ENCODE measurements around the gene ABCC4. TPM values are rescaled to one million over a fixed set of nuclear protein-coding genes. Genes with fewer than 3 reads are reported as not detected.

The ABCC4 gene
- total RNA-seq, 1 experiment from 2014 or later, result 3.7 TPM

DNA sequence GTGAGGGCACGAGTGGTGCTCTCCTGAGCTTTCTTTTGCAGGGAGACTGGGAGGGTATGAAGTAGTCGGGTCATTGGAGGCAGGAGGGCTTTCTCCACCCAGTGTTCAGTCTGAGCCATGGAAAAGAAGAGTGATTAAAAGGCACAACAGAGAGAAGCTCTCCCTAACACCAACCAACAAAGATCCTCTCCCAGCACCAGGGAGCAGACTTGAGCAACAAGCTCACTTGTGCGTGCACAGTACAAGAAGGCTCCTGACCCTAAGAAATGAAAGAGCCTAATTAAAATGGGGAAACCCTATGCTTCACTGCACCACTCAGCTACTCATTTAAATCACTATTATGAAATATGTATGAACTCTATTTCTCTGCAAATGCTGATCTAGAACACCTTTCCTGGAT lies 312.6 kb downstream of the ABCC4 start:
- no peaks in the 10 kb centered on the region for H3K36me3 ChIP-seq (replicated peaks; ENCODE audit: control insufficient read depth, insufficient read depth, low read length)
- H3K4me3 ChIP-seq (ENCODE audit: insufficient read depth, low read depth, low read length), result no peak overlapping the region
- peak; percentile 23 for DNase-seq
- H3K27me3 ChIP-seq (ENCODE audit: control insufficient read depth, insufficient read depth, low read length), result no peaks in the 10 kb centered on the region

DNA sequence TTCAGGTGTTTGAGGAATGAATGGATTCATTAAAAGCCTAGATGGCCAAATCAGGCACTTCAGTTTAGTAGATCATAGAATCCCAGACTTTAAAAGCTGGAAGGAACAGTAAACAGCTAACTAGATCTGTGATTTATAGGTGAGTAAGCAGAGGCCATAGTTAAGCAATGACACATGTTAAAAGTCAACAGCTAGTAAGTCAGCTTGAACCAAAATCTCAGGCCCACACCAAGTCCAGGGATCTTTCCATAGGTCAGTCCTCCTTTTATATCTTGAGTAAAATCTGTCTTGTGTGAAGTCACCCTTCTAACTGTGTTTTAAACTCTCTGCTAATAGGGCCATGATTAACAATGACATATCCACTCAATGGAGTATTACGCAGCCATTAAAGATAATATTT lies 313.4 kb downstream of the ABCC4 start:
- Histone ChIP-seq H3K36me3 (replicated peaks; ENCODE audit: control insufficient read depth, insufficient read depth, low read length) (no peaks in the 10 kb centered on the region), H3K4me3 (ENCODE audit: insufficient read depth, low read depth, low read length) (no peak overlapping the region), H3K27me3 (ENCODE audit: control insufficient read depth, insufficient read depth, low read length) (no peaks in the 10 kb centered on the region)
- DNase-seq, result no peak

DNA sequence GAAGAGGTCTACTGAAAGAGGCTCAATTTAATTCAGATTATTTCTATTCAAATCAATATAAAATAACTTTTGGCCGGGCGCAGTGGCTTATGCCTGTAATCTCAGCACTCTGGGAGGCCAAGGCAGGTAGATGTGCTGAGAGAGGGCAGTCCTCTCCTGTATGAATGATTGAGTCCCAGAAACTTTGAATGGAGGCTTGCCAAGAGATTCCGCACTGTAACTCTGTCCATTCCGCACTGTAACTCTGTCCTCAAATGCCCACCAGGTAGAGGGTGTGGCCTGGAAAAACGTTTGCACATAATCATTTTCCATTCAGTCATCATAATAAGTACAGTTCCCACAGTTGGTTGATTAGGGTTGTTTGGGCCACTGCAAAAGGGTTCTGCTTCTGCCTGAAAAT lies 314.2 kb downstream of the ABCC4 start:
- no peaks in the 10 kb centered on the region for H3K27me3 ChIP-seq (ENCODE audit: control insufficient read depth, insufficient read depth, low read length)
- no peak overlapping the region for H3K4me3 ChIP-seq (ENCODE audit: insufficient read depth, low read depth, low read length)
- H3K36me3 ChIP-seq (replicated peaks; ENCODE audit: control insufficient read depth, insufficient read depth, low read length), result no peaks in the 10 kb centered on the region
- no peak for DNase-seq

DNA sequence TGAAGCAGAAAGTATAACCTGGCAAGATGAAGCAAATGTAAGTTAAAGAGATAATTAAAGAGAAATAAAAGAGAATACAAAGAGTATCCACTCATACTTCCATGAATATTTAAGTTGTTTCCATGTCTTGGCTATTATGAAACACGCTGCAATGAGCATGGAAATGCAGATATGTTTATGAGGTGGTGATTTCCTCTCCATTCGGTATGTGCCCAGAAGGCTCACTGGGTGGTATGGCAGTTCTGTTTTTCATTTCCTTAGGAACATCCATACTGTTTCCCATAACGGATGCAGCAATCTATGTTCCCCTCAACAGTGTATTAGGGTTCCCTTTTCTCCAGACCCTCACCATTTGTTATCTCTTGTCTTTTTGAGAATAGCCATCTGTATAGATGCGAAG lies 316.3 kb downstream of the ABCC4 start:
- H3K4me3 ChIP-seq (ENCODE audit: insufficient read depth, low read depth, low read length), result no peak overlapping the region
- no peak for DNase-seq
- H3K36me3 ChIP-seq (replicated peaks; ENCODE audit: control insufficient read depth, insufficient read depth, low read length), result no peaks in the 10 kb centered on the region
- H3K27me3 ChIP-seq (ENCODE audit: control insufficient read depth, insufficient read depth, low read length), result no peaks in the 10 kb centered on the region

DNA sequence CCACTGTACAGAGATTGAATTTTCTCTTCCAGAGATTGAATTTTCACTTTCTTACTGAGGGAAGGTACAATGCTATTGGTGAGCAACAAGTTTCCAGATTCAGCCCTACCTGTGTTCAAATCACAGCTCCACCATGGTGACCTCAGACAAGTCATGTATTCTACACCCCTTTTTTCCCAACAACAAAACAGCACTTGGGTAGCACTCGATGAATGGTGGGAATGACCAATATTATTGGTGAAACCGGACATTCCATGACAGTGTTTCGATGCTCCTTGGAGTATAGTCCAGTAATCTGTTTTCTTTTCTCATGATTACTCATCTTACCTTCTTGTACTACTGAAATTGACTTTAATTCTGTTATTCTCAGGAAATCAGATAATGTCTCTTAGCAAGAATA lies 322.7 kb downstream of the ABCC4 start:
- H3K36me3 ChIP-seq (replicated peaks; ENCODE audit: control insufficient read depth, insufficient read depth, low read length), result no peaks in the 10 kb centered on the region
- H3K27me3 ChIP-seq (ENCODE audit: control insufficient read depth, insufficient read depth, low read length), result no peaks in the 10 kb centered on the region
- no peak for DNase-seq
- H3K4me3 ChIP-seq (ENCODE audit: insufficient read depth, low read depth, low read length), result no peak overlapping the region

DNA sequence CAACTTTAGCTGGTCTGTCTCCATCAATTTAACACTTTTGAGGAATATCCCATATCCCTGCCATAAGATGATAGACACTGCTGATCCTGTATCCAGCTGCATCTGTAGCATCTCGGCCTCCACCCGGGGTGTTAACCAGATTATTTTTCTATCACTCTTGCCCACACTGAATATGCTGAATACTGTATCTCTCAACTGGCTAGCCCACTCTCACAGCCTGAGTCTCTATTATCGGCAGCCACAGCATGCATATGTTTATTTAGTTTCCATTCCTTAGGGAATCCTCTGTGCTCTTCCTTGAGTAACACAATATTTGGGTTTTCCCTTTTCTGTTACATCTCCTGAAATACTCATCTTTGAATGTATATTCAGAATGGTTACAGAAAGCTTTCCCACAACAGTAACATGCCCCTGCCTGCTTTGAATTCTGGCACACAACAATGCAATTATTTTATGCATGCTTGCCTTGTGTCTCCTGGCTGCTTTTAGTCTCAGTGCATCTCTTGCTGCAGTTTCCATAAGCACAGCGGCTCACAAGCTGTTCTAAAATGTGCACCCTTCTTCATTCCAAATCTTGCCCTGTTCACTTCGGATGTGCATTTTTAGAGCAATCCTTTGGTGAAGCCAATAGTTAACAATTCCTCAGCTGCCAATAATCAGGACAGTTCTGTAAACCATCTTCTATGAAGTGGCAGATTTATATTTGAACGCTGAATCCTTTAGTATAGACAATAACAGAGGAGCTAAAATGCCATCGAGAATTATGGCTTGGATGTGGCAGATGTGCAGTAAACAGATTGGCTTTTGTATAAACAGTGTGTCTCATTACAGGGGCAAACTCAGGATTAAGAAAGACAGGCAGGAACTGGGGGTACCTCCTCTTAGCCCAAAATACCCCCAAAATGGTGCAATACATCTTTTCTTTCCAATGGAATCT lies 327.0 kb downstream of the ABCC4 start:
- no peaks in the 10 kb centered on the region; the same call in 1 of the 2 replicates for H3K27me3 ChIP-seq (ENCODE audit: control insufficient read depth, insufficient read depth, low read length)
- no peak overlapping the region for H3K4me3 ChIP-seq (ENCODE audit: insufficient read depth, low read depth, low read length)
- no peak for DNase-seq
- H3K36me3 ChIP-seq (replicated peaks; ENCODE audit: control insufficient read depth, insufficient read depth, low read length), result no peaks in the 10 kb centered on the region

DNA sequence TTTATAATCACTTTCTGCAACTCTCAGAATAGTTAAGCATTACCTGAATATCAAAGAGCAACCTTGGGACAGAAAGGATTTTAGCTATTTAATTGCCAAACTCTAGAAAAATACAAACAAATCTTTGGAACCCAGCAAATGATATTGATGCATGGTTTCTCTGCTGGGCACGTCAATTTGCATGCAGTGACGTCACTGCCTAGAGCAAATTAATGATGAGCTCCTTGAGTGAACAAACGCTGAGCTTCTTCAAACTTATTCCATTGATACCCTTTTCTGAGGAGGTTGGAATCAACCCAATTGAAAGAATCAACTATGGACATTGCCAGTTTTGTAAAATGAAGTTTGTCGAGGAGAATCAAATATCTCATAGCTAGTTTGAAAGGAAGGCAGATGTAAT lies 329.0 kb downstream of the ABCC4 start:
- no peaks in the 10 kb centered on the region for H3K36me3 ChIP-seq (replicated peaks; ENCODE audit: control insufficient read depth, insufficient read depth, low read length)
- H3K4me3 ChIP-seq (ENCODE audit: insufficient read depth, low read depth, low read length), result no peak overlapping the region
- peaks cover 14% of the 10 kb centered on the region for H3K27me3 ChIP-seq (ENCODE audit: control insufficient read depth, insufficient read depth, low read length)
- DNase-seq, result no peak

Measured in H7 (cell line).